ENCODE results near the gene MYO1D. TPM values are rescaled to one million over a fixed set of nuclear protein-coding genes. Genes with fewer than 3 reads are reported as not detected.
A peak's percentile ranks its signal among the peaks of the same experiment; 100 is the strongest.

MYO1D gene
- total RNA-seq, 1 donor: 160 TPM

DNA sequence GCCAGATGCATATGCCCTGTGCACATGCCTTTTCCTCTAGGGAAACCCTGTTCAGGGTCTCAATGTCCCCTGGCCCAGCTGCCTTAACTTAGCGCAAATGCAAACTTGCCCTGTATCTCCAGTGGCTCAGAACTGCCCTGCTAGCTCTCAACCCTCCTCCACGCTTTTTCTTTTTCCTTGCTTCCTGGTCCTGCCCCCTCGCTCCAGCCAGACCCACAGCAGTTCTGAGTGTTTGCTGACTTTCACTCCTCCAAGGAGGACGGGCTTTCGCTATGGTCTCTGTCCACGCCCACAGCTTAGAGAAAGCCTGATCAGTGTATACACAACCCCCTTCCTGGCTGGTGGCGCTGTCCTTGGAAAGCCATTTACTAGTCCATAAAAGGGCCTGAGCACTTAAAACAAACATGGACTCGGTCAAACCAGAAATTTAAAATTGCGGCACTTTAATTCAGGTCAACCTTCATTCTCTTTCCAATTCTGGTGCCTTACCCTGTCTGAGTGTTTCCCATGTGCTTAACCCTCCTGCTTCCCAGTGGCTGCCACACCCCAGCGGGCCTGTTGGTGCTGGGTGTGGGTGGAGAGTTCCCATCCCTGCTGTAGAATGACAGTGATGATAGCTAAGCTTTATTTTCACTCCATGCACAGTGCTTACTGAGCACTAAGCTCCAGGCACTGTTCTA lies 35.4 kb upstream of the MYO1D start:
- Histone ChIP-seq H3K4me3 (ENCODE audit: insufficient read depth, low read length) (peak overlapping the region; percentile 50), H3K9me3 (ENCODE audit: low read depth, low read length) (no peaks in the 10 kb centered on the region), H3K4me1 (ENCODE audit: insufficient read depth, low read length) (peaks cover 10% of the 10 kb centered on the region), H3K79me2 (ENCODE audit: insufficient read depth, low read length) (no peaks in the 10 kb centered on the region), H2AFZ (ENCODE audit: low read length) (peak overlapping the region; percentile 94), H4K20me1 (ENCODE audit: insufficient read depth, low read length) (no peaks in the 10 kb centered on the region), H3K36me3 (ENCODE audit: insufficient read depth, low read length) (no peaks in the 10 kb centered on the region), H3K4me2 (ENCODE audit: insufficient read depth, low read length) (peak overlapping the region; percentile 86), H3K27me3 (ENCODE audit: insufficient read depth, low read length) (no peaks in the 10 kb centered on the region), H3K27ac (ENCODE audit: low read depth, low read length) (no peak overlapping the region)
- TF ChIP-seq, protein P1, sequence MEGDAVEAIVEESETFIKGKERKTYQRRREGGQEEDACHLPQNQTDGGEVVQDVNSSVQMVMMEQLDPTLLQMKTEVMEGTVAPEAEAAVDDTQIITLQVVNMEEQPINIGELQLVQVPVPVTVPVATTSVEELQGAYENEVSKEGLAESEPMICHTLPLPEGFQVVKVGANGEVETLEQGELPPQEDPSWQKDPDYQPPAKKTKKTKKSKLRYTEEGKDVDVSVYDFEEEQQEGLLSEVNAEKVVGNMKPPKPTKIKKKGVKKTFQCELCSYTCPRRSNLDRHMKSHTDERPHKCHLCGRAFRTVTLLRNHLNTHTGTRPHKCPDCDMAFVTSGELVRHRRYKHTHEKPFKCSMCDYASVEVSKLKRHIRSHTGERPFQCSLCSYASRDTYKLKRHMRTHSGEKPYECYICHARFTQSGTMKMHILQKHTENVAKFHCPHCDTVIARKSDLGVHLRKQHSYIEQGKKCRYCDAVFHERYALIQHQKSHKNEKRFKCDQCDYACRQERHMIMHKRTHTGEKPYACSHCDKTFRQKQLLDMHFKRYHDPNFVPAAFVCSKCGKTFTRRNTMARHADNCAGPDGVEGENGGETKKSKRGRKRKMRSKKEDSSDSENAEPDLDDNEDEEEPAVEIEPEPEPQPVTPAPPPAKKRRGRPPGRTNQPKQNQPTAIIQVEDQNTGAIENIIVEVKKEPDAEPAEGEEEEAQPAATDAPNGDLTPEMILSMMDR (IDR thresholded peaks at IDR 0.05; ENCODE audit: extremely low read depth, low read depth, low read length): no peak
- DNase-seq (ENCODE audit: insufficient read length, low spot score, missing footprints): peak; percentile 90

DNA sequence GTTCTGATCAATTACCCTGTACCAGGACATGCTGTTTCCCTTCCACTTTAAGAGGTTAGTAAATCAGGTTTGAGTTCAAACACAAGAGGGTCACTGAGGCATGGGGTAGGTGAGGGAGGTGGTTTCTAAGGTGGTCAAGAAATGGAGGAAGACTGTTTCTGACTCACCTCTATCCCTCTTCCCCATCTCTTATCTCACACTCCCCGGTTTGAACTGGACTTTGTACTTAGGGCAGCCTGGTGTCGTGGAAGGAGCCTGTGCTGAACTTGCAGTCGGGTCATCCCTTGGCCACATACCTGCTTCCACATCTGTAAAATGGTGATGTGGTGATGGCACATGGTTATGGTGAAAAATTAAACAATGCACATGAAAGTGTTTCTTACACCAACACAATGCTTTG lies 33.8 kb upstream of the MYO1D start:
- Histone ChIP-seq H3K27me3 (ENCODE audit: insufficient read depth, low read length) (peaks cover 3% of the 10 kb centered on the region), H3K36me3 (ENCODE audit: insufficient read depth, low read length) (no peaks in the 10 kb centered on the region), H4K20me1 (ENCODE audit: insufficient read depth, low read length) (no peaks in the 10 kb centered on the region), H3K9me3 (ENCODE audit: low read depth, low read length) (no peaks in the 10 kb centered on the region), H3K4me3 (ENCODE audit: insufficient read depth, low read length) (no peak overlapping the region), H3K4me1 (ENCODE audit: insufficient read depth, low read length) (peaks cover 10% of the 10 kb centered on the region), H3K4me2 (ENCODE audit: insufficient read depth, low read length) (no peak overlapping the region), H3K79me2 (ENCODE audit: insufficient read depth, low read length) (no peaks in the 10 kb centered on the region), H3K27ac (ENCODE audit: low read depth, low read length) (no peak overlapping the region), H2AFZ (ENCODE audit: low read length) (no peak overlapping the region)
- TF ChIP-seq, protein P1 (IDR thresholded peaks at IDR 0.05; ENCODE audit: extremely low read depth, low read depth, low read length): no peak
- DNase-seq (ENCODE audit: insufficient read length, low spot score, missing footprints): no peak

DNA sequence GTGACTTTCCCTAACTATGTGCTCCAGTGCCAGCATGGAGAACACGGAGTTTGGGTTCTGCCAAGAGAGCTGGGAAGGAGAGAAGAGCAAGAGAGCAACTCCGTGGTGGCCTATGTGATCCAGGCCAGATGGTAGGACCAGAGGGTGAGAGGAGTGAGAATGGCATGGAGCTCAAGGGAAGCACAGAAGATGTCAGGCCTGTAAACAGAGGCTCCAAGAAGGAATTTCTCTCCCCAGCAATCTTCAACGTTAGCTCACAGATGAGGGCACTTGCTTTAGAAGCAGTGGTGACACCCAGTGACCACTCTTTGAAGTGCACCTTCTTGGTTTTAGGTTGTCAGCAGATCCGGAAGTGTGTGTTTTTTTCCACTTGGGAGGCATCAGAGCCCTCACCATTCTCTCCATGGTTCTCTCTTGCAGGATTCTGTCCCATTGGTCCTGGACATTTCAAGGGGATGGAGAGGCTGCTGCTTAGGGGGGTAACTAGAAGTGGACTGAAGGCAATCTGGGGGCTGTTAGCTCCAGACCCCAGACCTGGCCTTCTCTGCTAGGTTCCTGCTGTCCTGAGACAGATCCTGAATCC lies 33.0 kb upstream of the MYO1D start:
- Histone ChIP-seq H2AFZ (ENCODE audit: low read length) (peak overlapping the region; percentile 93), H4K20me1 (ENCODE audit: insufficient read depth, low read length) (no peaks in the 10 kb centered on the region), H3K4me3 (ENCODE audit: insufficient read depth, low read length) (no peak overlapping the region), H3K4me2 (ENCODE audit: insufficient read depth, low read length) (no peak overlapping the region), H3K79me2 (ENCODE audit: insufficient read depth, low read length) (no peaks in the 10 kb centered on the region), H3K36me3 (ENCODE audit: insufficient read depth, low read length) (no peaks in the 10 kb centered on the region), H3K4me1 (ENCODE audit: insufficient read depth, low read length) (peaks cover 10% of the 10 kb centered on the region), H3K27me3 (ENCODE audit: insufficient read depth, low read length) (peaks cover 3% of the 10 kb centered on the region), H3K27ac (ENCODE audit: low read depth, low read length) (no peak overlapping the region), H3K9me3 (ENCODE audit: low read depth, low read length) (no peaks in the 10 kb centered on the region)
- TF ChIP-seq, protein P1 (IDR thresholded peaks at IDR 0.05; ENCODE audit: extremely low read depth, low read depth, low read length): peak; percentile 90
- peak; percentile 89 for DNase-seq (ENCODE audit: insufficient read length, low spot score, missing footprints)

DNA sequence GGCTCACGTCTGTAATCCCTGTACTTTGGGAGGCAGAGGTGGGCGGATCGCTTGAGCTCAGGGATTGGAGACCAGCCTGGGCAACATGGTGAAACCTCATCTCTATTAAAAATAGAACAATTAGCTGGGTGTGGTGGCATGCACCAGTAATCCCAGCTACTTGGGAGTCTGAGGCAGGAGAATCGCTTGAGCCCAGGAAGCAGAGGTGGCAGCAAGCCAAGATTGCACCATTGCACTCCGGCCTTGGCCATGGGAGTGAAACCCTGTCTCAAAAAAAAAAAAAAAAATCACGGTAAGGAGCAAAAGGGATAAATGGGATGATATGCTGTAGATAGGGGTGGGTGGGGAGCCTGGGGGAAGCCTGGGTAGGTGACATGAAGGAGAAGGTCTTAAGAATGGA lies 30.7 kb upstream of the MYO1D start:
- TF ChIP-seq, protein P1 (IDR thresholded peaks at IDR 0.05; ENCODE audit: extremely low read depth, low read depth, low read length): no peak
- no peak for DNase-seq (ENCODE audit: insufficient read length, low spot score, missing footprints)
- H3K9me3 ChIP-seq (ENCODE audit: low read depth, low read length): no peaks in the 10 kb centered on the region
- no peaks in the 10 kb centered on the region for H3K79me2 ChIP-seq (ENCODE audit: insufficient read depth, low read length)
- H3K27ac ChIP-seq (ENCODE audit: low read depth, low read length): no peak overlapping the region
- H3K4me3 ChIP-seq (ENCODE audit: insufficient read depth, low read length): no peak overlapping the region
- H4K20me1 ChIP-seq (ENCODE audit: insufficient read depth, low read length): no peaks in the 10 kb centered on the region
- H3K27me3 ChIP-seq (ENCODE audit: insufficient read depth, low read length): peaks cover 3% of the 10 kb centered on the region
- H3K4me2 ChIP-seq (ENCODE audit: insufficient read depth, low read length): no peak overlapping the region
- peaks cover 9% of the 10 kb centered on the region for H3K4me1 ChIP-seq (ENCODE audit: insufficient read depth, low read length)
- no peak overlapping the region for H2AFZ ChIP-seq (ENCODE audit: low read length)
- H3K36me3 ChIP-seq (ENCODE audit: insufficient read depth, low read length): no peaks in the 10 kb centered on the region

All from osteoblast (primary cell).